Middle frontal gyrus (tissue), 1 donor: ENCODE data around the gene BRME1.

Experiments
- DNase-seq: peaks from one replicate; pipeline ENCODE4 v3.0.0-alpha.2; 2015; ENCODE audit warnings: low spot score; ENCODE audit errors: extremely low spot score

The BRME1 gene

DNA sequence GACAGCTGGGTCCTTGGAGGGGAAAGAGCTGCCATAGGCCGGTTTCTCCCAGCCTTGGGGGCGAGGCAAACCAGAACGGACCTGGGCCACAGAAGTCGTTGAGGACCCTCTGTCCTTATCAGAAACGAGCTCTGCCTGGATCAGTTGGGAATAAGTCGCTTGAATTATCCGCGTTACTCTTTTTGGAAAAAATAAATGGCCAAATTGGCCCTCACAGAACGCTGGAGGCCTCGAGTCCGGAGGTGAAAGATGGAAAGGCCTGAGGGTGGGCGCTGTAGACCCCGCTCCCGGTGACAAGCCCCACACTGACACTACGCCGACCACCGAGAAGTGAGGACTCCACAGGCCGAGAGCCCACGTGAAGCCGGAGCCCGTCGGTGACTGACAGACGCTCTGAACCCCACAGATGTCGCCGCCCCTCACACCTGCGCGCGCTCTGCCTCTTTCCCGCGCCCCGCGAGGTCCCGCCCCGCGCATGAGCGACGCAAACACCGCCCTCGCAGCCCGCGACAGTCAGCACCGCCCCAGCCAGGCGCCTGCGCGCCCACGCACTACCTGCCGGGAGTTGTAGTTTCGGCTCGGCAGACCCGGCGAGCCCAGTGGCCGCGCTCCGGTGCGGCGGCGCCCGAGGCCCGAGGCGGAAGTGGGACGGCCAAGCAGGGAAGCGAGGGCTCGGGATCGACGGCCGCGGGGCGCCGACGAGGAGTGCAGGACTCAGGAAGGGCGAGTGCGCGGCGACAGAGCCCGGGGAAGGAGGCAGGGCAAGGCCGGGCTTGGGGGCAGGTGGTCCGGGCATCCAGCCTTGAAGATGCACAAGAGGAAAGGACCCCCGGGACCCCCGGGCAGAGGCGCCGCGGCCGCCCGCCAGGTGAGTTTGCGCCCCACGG lies at the start of gene BRME1, which contains the start of gene CC2D1A:
Gene BRME1, minus strand, starts transcription at position 484 of the 887 bp plus-strand sequence. CDS start 1,225 bp downstream, outside the sequence.
Gene CC2D1A, plus strand, starts transcription at position 568 of the 887 bp plus-strand sequence. Its CDS starts 241 bp downstream, at position 809.
- DNase-seq, result peak; percentile 86

DNA sequence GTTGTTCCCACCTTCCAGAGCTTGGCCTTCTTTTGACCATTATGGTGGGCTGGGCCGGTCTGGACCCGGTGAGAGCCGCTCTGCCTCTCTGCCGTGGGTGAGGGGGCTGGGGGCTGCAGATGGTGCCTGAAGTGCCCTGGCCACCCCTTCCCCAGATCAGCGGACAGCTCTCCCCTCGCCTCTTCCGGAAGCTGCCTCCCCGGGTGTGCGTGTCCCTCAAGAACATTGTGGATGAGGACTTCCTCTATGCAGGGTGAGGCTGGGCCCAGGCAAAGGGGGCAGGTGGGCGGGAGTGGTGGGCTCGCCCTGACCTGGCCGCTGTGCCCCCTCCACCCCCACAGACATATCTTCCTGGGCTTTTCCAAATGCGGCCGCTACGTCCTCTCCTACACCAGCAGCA lies 48.3 kb upstream of the BRME1 start:
- no peak for DNase-seq

DNA sequence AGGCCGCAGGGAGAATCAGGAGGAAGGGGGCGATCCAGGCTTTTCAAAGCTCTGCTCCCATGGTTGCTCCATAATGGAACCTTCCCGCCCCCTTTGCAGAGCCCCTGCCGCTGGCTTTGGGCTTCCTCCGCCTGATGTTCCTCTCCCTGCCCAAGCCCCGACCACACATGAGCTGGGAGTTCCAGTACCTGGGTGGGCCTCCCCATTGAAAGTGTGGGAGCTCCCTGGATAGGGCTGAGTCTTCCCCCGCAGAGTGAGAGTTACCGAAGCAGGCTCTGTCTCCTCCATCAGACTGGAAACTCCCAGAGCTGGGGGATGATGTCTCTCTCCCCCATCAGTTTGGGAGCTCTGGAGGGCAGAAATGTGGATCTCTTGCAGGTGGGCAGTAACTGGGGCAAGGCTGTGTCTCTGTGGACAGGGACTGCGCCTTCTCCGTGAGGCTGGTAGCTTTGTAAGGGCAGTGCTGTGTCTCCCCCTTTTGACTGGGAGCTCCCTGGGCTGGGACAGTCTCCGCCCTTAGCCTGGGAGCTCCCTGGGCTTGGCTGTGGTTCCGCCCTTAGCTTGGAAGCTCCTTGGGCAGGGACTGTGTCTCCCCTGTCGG lies 47.1 kb upstream of the BRME1 start:
- no peak for DNase-seq

DNA sequence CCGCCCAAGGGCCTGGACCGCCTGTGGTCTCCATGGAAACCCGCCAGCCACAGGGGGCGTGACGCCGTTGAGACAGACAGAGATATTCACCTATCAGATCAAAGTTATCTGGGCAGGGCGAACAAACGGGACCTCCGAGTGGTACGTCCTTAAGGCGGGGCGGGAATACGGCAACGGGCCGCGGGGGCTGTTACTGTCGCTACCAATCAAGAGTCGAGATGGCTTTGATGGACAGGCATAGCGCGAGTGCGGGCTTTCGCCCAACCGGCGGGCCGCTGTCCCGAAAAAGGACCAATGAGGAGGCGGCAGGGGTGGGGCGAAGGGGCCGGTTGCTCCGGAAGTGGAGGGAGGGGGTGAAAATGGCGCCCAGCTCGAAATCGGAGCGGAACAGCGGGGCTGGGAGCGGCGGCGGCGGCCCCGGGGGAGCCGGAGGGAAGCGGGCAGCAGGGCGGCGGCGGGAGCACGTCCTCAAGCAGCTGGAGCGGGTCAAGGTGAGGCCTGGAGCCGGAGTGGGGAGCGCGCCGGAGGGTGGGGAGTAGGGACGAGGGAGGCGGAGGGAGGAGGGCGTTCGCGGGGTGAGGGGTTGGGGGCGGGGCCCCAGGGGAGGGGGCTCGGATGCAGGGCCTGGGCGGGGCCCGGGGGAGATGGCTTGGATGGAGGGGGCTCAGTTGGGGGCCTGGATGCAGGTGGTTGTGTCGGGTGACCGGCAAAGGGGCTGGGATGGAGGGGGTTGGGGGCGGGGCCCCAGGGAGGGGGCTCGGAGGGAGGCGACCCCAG lies 46.4 kb upstream of the BRME1 start, which contains the start of gene DCAF15:
Gene DCAF15, plus strand, starts transcription at position 356 of the 777 bp plus-strand sequence. Its CDS starts 4 bp downstream, at position 360.
- peak; percentile 95 for DNase-seq

DNA sequence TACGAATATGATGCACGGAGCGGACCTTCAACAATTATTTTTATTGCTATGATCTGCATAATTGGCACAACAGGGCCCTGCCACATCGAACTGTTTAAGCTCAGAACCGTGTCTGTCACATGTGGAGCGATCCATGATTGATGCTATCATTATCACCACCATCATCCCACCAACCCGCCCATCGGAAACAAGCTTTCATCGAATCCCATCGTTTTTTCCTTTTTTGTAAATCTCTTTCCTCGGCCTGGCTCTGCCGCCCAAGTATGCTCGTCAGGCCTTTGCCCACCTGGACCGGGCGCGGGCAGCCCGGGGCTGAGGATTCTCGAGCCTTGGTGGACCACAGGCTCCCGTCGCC lies 45.9 kb upstream of the BRME1 start:
- no peak for DNase-seq

DNA sequence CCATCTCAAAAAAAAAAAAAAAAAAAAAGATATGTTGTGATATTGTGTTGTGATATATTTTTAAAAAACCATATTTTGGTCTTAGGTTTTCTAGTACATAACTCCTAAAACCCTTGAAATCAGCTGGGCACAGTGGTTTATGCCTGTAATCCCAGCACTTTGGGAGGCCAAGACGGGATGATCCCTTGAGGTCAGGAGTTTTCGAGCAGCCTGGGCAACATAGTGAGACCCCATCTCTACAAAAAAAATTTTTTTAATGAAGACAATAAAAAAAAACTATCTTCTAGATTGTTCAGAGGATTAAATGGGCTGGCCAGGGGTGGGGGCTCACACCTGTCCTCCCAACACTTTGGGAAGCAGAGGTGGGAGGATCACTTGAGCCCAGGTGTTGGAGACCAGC lies 45.1 kb upstream of the BRME1 start:
- no peak for DNase-seq

DNA sequence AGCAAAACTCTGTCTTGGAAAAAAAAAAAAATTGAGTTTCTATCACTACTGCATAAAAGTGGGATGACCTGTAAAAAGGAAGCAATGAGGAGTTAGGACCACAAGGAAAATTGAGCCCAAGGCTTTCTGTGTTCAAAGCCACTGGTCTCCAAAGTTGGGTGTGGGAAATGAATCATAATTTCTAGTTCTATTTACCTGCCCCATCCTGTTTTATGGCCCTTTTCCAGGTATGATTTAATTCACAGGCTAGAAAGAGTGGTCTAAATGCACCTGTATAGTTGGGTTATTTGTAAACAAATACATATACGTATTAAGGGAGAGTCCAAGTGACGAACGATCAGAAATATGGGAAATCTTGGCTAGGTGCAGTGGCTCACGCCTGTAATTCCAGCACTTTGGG lies 40.5 kb upstream of the BRME1 start:
- DNase-seq, result no peak

DNA sequence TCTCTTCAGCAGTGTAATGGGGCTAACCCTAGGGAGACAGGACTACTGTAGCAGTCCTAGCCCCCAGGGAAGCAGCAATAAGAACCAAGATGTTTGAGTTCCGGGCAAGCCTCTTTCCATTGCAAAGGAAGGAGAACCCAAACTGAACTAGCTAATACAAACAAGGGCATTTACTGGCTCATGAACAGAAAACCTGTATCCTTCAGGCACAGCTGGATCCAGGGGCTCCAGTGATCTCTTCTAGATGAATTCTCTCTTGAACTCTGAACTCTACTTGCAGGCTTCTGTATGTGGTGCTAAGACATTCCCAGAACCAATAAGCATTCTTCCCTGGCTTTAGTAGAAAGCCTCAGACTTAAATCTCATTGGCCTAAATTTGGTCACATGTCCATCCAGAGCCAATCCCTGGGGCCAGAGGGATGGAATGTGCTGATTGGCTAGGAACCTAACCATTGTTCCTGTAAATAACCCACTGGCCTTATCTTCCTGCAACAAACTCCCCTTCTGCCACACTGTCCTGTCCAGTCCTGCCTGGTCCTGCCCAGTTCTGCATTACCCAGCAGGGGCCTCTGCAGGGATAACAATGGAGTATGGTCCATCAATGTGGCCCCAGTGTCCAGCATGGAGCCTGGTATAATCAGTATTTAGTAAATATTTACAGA lies 36.2 kb upstream of the BRME1 start:
- no peak for DNase-seq

DNA sequence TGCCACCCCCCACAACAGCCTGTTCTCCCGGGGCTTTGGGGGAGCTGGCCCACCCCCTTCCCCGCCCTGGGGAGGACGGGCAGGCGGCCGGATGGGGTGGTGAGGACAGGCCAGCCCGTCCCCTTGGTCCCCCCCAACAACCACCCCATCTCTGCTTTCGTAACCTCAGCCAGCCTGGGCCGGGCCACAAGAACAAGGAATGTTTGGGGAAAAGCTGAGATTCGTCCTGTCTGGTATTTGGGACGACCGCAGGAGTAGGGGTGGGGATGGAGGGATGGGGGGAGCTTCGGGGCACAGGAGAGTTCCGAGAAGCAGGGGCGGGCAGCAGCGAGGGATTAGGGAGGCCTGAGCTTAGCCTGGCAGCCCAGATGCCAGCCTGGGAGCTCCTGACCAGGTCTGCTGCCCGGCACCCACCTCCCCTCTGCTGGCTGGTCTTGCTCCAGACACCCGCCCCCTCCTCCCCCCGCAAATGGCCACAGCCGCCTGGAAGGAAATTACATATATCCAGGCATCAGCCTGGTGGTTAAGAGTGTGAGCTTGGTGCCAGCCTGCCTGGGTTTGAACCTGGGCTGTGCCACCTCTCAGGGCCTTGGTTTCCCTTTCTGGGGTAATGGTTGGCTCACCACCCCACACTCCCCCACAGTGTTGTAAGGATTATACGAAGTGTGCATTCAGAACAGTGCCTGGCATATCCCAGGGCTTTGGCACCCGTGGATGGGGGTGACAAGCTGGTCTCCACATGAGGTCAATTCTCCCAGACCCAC lies 32.6 kb upstream of the BRME1 start, which contains the start of gene PODNL1:
Gene PODNL1, minus strand, starts transcription at position 117 of the 764 bp plus-strand sequence. CDS start 236 bp downstream, outside the sequence.
- no peak for DNase-seq

DNA sequence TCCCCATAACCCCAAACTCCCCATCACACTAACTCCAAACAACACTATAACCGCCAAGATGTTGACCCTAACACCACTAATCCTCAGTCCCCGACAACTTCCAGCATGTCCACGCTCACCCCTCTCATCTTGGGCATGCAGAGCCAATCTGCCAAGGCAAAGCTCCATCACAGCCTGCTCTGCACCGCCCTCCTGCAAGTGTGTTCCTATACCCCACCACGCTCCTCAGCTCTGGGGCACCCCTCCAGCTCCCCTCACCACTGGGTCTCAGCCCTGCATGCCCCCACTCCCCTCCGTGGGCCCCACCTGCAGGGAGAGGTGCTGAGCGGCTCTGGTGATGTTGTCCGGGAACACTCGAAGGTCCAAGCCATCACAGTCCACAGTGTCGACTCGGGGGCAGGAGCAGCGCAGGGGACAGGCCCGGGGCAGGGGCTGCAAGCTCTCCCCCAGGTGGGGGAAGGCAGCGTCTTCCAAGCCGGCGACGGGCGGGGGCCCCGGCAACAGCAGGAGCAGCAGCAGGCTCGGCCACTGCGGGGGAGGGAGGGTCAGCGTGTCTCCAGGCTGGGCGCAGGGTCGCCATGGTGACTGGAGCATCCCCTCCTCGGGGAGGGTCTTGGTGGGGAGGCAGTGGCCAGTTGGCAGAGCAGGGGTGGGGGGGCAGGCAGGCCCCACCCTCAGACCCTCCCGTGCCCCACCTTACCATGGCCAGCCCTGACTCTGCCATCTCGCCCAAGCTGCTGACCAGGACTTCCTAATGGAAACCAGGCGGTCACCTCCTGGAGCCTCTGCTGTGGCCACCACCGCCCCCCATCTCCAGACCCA lies 31.8 kb upstream of the BRME1 start:
- no peak for DNase-seq

DNA sequence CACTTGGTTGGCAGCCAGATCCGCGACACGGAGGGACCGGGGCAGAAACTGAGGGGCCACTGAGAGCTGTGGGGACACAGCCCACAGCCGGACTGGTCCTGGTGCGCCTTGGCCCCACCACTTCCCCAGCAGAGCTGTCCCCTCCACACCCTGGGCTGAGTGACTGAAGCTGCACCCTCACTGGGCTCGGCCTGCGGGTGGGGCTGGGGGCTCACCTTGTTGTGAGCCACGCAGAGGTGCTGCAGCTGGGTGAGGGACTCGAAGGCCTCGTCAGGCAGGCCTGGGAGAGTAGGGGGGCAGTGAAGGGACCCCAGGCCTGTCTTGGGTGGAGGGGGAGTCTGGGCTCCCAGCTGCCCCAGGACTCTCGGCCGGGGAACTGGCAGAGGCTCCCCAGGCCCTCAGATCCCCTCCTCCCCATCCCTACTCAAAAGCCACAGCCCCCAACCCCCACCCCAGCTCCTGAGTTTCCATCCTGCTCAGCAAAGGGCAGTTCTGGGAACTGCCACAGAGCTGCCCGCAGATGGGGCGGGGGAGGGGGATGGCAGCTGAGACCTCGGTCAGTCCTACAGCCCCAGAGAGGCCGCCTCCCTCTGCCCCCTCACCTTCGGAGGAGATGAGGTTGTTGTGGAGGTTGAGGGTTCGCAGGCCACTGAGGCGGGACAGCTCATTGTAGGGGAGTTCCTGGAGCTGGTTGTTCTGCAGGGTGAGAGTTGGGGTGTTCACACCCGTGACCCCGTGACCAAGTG lies 30.0 kb upstream of the BRME1 start:
- no peak for DNase-seq

DNA sequence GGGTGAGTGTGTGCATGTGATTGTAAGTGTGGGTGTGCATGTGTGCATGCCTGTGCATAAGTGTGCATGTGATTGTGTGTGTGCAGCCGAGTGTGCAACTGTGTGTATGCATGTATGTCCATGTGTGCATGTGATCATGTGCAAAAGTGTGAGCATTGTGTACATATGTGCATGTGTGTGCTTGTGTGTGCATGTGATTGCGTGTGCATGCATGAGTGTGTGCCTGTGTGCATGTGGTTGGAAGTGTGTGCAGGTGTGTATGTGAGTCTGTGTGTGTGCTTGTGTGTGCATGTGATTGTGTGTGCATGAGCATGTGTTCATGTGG lies 28.8 kb upstream of the BRME1 start:
- no peak for DNase-seq

DNA sequence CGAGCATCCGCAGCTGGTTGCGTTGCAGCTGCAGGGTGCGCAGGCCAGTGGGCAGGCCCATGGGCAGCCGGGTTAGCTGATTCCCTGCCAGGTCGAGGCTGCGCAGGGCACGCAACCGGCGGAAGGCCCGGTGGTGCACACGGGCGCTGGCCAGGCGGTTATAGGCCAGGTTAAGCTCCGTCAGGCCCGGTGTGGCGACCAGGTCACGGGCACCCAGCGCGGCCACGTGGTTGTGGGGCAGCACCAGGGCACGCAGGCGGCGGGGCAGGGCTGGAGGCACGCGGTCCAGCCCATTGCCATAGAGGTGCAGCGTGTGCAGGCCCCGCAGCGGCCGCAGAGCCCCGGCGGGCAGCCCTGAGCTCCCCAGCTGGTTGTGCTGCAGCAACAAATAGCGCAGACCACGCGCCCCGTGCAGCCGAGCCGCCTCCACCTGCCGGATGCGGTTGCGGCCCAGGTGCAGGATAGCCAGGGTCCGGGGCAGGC lies 27.0 kb upstream of the BRME1 start:
- no peak for DNase-seq

DNA sequence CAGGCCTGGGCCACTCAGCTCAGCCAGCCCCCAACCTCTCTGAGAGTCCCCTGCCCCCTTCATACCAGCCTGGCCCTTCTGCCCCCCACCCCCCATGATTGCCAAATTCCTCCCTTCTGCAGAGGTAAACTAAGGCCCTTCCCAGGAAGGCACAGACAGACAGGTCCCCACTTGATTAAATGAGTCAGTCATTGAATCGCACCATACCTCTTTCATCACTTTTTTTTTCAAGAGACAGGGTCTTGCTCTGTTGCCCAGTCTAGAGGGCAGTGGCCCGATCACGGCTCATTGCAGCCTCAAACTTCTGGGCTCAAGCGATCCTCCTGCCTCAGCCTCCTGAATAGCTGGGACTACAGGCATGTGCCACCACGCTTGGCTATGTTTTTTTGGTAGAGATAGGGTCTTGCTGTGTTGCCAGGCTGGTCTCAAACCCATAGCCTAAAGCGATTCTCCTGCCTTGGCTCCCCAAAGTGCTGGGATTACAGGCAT lies 26.3 kb upstream of the BRME1 start:
- no peak for DNase-seq

DNA sequence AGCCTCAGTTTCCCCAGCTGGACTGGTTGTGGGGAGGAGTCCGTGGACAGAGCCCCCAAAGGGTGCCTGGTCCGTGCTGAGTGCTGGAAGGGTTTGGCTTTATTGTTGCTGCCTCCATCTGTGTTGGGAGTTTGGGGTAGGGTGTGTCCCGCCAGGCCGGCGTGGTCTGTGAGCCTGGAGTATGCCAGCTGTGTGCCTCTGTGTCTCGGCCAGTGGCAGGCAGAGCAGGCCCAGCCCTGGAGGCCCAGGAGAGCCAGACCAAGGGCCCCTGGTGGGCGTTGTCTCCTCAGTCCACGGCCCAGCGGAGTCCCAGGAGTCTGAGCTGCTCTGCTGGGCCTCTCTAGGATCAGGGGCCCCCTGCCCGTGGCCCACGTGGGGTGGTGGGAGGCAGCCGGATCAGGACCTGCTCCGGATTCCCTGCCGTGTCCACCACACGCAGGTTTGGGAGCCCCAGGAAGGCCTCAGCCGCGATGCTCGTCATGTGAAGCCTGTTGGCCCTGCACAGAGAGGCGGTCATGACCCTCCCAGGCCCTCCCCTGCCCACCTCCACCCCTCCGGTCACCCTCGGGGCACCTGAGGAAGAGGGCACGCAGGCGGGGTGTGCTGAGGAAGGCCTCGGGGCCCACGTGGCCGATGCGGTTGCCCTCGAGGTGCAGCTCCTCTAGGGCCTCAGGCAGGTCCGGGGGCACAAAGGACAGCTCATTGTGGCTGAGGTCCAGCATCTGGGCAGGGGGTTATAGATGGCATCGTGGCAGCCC lies 25.7 kb upstream of the BRME1 start:
- no peak for DNase-seq

DNA sequence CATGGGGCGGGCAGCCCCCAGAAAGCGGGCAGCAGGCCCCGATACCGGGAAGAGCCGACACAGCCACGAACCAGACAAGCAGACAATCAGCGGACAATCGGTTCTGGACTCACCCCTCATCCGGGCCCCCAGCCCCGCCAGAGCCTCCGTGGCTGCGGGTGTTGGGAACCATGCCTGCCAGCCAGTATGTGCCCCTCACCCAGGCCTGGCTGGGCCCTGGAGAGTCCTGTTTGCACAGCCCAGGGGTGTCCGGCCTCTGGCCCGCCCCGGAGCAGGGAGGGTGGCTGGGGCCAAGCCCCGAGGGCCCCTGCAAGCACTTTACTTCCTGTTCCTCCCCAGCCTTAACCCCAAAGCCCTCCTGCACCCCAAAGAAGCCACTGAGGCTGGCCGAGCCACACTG lies 24.5 kb upstream of the BRME1 start:
- DNase-seq, result no peak

DNA sequence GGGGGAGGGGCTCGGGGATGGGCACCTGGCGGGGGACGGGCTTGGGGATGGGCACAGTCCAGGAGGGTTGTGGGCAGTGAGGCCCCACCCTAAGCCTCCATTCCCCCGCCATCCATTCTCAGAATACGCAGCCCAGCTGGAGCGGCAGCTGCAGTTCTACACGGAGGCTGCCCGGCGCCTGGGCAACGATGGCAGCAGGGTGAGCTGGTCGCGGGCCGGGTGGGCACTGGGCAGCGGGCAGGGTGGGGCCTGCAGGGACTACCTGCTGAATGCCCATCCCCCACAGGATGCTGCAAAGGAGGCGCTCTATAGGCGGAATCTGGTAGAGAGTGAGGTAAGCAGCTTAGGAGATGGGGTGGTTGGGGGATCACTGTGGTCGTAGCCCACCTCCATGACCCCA lies 24.0 kb upstream of the BRME1 start:
- no peak for DNase-seq

DNA sequence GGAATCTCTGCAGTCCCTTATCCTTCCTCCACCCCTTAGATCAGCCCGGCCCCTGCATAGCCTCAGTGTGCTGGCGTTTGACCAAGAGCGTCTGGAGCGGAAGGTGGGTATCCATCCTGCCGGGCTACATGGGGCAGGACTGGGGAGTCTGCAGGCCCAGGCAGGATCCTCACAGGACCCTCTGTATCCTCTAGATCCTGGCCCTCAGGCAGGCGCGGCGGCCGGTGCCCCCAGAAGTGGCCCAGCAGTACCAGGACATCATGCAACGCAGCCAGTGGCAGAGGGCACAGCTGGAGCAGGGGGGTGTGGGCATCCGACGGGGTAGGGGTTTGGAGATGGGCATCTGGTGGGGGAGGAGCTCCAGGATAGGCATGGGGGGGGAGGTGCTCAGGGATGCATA lies 23.4 kb upstream of the BRME1 start:
- DNase-seq, result no peak
